OCI-M2 (cell line): ENCODE data around the gene SORCS2.

ENCODE experiments used
- DNase-seq: peaks from one replicate; lab custom pipeline; 2025; ENCODE audit not compliant: unreplicated experiment; lab: John Stamatoyannopoulos, UW

SORCS2 gene

DNA sequence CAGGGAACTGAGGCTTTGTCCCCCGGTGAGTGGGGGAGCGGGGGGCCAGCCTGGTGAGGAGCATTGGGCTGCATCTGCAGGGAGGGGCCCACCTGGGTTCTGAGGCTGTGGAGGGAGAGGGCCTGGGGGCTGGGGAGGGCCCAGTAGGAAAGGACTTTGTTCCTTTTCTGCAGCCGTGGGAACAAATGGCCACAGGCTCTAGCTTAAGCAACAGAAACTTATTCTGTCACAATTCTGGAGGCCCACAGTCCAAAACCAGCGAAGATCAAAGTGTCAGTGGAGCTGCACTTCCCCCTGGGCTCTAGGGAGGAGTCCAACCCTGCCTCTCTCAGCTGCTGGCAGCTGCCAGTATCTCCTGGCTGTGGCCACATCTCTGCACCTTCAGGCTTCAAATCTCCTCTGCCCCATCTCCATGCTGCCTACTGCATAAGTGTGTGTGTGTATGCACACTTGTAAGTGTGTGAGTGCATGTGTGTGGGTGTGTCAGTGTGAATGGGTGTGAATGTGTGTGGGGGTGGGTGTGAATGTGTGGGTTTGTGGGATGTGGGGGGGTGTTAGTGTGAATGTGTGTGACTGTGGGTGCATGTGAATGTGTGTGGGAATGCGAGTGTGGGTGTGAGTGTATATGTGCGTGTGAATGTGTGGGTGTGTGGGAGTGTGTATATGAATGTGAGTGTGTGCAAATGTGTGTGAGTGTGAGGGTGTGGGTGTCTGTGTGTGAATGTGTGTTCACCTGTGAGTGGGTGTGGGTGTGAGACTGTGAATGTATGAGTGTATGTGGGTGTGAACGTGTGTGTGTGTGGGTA is 446.8 kb downstream of the SORCS2 start:
- DNase-seq: no peak

GRCh38 chr4:7640136-7640535 is 447.8 kb downstream of the SORCS2 start:
- no peak for DNase-seq

GRCh38 chr4:7641712-7642111 is 449.4 kb downstream of the SORCS2 start:
- no peak for DNase-seq

DNA sequence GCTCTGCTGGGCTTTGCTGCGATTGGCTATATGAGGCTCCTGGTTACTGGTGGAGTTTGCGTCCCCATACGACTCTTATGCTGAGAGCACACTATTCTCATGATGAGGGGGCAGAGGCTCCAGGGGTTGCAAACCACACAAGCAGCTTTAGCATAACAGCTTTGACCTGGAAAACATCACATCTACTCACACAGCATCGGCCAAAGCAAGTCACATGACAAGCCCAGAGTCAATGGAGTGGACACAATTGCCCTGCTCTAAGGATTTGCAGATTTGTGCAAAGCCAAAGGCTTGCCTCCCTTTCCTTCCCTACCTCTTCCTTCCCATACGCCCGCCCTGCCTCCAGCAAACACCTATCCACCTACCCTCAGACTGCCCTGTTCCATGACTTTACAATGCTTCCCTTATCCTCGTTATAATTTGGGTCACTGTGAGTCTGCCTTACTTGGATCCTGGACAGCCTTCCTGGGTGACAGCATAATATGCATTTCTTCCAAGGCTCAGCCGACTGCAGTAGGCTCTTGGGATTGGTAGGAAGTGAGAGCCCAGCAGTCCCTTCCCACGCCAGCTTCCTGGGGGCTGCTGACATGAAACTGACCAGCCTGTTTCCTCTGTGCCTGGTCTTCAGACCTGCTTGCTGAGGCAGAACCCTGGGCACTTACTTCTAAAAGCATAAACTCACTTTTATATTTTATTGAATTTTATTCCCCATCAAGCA is 450.6 kb downstream of the SORCS2 start:
- DNase-seq: no peak

DNA sequence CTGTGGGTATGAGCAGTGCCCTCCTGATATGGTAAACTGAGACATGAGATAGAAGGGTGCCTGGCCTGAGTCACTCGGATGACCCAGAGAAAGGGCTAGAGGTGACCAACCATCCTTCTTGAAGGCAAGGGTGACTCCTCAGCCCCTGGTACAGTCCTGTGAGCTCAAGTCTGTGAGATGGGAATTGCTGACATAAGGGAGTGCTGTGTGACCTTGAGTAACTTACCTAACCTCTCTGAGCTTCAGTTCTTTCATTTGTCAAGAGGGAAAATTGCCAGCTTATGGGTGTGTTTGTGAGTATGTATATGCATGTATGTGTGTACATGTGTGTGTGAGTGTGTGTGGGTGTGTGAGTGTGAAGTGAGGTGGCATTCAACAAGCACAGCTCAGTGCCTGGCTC is 452.8 kb downstream of the SORCS2 start:
- no peak for DNase-seq

DNA sequence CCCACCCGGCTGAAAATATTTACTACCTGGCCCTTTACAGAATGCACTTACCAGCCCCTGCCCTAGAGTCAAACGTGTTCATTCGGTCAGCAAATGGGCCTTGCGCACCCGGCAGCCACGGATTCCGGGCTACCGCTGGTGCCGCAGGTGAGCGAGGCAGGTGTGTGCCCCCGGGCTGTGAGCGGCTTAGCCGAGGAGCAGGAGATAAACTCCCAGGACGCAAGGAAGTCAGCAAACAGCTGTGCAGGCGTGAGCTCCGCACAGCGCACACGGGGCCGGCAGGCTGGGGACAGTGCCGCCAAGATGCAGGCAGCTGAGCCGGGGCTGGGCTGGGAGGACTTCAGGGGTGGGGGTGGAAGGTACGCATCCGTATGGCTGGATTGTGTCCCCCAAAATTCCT is 453.6 kb downstream of the SORCS2 start:
- no peak for DNase-seq

- DNase-seq: no peak
Measured at GRCh38 chr4:7646384-7647061, 454.2 kb downstream of the SORCS2 start.

DNA sequence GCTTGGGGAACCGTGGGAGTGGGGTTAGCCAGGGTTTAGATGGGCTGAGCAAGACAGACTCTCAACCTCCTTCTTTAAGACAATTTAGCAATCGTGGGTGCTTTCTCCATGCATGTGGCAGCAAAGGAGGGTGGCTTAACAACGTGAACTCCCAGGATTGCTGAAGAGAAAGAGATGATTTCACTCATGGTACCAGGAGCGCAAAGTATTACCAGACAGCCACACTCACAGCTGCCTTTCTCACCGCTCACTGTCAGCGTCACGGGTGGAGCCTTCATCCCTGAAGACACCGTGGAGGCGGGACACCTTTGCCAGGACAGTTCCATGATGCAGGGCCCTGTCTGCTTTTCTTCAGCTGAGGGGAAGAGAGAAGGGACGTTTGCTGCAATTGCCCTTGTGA is 454.8 kb downstream of the SORCS2 start:
- DNase-seq: no peak

DNA sequence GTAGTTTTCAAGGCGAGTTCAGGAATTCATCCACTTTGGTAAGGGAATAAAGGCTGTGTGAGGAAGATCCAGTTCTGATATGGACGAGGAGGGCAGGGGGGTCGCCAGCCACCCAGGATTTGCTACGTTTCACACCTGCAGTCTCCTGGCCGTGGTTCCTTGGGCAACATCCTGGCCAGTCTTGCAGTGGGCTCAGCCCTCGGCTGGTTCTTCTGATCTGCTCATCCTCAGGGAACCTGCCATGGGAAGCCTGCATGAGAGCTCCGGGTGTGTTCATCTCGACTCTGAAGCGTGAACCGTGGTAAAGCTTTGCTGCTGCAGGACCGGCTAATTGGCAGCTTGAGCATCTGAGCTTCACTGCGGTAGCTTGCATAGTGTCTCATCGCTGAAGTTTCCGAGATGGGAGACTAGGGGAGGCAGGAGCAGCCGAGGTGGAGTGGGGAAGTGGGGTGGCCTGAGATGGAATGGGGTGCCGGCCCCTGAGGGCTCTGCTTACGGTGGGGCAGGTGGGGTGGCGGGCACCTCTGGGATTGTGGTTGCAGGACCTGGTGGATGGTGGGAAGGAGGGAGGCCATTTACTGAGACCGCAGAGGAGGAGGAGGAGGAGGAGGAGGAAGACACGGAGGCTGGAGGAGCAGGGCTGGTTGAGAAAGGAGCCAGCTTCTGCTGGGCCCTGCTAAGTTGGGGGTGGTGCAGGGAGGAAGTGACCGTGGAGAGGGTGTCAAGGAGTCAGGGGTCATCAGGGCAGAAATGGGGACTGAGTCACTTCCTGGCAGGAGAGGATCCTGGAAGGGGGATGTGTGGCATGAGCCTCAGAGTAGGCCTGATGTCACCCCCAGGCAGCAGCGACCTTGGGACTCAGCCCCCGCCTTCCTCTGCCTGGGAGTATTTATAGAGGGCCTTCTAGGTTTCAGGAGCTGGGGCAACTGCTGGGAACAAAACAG is 455.5 kb downstream of the SORCS2 start:
- DNase-seq: no peak

DNA sequence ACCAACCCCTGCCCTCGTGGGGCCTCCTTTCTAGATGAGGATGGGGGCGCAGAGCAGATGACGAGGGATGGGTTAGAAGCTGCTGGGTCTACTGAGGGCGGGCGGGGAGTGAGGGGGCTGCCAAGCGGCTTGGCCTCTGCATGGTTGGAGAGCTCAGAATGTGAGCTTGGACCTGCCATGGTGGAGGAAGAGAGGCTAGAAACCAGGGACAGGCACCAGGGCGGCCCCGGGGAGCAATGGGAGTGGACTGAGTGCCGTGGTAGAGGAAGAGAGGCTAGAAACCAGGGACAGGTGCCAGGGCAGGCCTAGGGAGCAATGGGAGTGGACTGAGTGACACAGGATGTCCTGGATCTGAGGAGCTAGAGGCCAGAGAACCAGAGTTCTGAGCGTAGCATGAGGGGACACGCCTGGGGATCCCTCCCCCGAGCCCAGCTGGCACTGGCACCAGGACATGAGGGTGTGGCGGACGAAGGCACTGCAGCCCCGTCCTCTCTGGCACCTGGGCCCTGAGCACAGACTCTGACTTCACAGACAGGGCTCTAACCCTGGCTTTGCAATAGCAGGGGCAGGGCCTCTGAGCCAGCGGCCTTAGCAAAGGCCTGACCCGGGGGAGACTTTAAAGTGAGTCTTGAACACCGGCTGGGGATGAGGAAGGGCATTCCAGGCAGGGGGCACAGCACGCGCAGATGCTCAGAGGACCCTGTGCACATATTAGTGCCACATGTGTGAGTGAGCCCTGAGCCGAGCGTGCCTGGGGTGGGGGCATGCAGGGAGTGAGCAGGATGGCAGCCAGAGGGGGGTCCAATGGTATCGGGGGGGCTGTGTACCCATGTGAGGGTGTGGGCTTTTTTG is 456.4 kb downstream of the SORCS2 start:
- DNase-seq: no peak

DNA sequence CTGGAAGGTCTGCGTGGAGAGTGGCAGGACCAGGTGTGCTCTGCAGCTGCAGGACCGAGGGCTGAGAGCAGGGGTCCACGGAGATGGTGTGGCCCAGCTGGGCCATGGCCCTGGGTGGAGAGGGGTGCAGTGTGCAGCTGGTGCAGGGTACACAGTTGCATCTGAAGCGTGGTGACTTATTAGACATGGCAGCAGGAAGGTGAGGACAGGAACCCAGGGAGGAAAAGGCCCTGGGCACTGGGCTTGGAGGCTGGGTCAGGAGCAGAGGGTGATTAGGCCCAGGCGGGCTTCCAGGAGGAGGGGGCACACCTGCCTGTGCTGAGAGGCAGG is 457.0 kb downstream of the SORCS2 start:
- no peak for DNase-seq

DNA sequence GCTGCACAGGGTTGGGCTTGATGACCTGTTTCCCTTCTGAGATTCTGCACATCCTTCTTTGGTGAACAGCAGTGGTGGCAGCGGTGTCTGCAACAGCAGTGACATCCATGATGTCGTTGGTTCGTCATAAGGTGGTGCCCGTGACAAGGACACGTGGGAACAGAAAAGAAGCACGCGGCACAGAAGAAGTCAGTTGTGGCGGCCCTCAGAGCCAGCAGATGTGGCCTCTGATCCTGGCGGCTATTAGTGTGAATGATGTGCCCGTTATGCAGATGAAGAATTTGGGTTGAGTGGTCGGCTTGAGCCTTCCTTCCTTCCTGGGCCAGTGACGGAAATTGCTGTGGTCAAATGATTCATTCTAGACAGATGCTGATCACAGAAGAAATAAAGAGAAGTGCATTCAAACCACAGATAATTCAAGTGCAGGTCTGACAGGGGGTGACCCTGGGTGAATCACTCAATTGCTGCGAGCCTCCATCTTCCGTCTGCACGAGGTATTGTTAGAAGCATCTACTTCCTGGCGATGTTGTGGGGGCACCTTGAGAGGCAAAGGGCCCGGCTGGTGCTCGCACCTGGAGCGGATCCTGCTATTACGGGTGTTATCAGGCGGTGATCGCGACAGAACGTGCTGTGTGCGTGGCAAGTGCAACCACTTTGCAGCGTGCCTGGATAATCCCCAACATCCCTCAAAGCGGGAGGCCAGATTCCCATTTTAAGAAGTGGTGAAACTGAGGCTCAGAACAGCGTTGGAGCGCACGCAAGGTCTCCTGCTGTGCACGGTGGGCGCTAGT is 457.6 kb downstream of the SORCS2 start:
- no peak for DNase-seq

- DNase-seq: no peak
Measured at GRCh38 chr4:7650606-7651385, 458.5 kb downstream of the SORCS2 start.

DNA sequence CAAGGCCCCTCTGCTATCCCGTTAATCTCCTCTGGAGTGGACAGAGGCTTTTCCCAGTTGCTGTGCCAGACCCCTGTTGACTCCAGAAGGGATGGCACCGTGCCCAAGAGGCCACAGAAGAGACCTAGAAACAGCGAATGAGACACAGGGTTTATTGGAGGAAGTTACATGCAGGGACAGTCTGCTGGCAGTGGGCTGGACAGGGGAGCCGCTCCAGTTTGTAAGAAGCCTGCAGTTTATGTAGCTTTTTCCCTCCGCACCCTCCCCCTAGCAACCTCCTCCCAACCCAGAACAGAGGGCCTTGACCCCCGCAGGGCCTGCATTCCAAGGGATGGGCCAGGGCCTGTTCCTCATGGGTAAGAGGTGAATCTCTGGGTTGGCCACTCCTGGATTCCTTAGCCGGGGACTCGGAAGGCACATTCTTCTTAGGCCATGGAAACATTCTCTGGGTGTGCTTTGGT is 459.2 kb downstream of the SORCS2 start:
- no peak for DNase-seq

- DNase-seq: no peak
Measured at GRCh38 chr4:7652006-7652405, 459.7 kb downstream of the SORCS2 start.

GRCh38 chr4:7652451-7652881 is 460.1 kb downstream of the SORCS2 start:
- no peak for DNase-seq

GRCh38 chr4:7652906-7653305 is 460.6 kb downstream of the SORCS2 start:
- no peak for DNase-seq
